CD4-positive, alpha-beta T cell treated with Interleukin-1 beta for 1 hour (primary cell): ENCODE data around the gene RNF168.
"Not testable (repeated sequence)": the region's sequence is repeated elsewhere in the genome, so short reads cannot be mapped to it uniquely, and the experiment has no call there.

Experiments used
- DNase-seq, 2 donors: peaks; one replicate each; pipeline ENCODE4 v3.0.0-alpha.2; 2020 to 2022

RNF168 gene, protein sequence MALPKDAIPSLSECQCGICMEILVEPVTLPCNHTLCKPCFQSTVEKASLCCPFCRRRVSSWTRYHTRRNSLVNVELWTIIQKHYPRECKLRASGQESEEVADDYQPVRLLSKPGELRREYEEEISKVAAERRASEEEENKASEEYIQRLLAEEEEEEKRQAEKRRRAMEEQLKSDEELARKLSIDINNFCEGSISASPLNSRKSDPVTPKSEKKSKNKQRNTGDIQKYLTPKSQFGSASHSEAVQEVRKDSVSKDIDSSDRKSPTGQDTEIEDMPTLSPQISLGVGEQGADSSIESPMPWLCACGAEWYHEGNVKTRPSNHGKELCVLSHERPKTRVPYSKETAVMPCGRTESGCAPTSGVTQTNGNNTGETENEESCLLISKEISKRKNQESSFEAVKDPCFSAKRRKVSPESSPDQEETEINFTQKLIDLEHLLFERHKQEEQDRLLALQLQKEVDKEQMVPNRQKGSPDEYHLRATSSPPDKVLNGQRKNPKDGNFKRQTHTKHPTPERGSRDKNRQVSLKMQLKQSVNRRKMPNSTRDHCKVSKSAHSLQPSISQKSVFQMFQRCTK

GRCh38 chr3:196503196-196504076 lies at the start of gene RNF168:
TSS of gene RNF168 (minus strand) at chr3:196503768. CDS start at chr3:196503173, 595 bp downstream.
- peak; percentile 90 to 91 for DNase-seq

DNA sequence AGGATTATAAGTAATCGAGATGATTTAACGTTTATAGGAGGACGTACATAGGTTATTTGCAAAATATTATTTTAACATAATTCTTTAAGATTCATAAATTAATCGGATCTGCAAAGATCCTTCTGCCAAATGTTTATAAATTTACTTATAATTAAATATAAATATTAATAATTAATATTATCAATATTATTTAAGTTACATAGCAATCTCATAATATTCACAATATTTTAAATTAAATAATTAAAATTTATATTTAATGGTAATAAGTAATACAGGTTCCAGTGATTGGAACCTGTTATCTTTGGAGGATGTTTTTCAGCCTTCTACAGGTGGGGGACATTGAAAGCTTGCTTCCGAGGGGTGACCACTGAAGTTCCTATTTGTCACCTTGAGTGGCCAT lies 48.7 kb upstream of the RNF168 start:
- DNase-seq = no peak

- DNase-seq = not testable (repeated sequence)
Measured at GRCh38 chr3:196550172-196550571, 46.6 kb upstream of the RNF168 start.

GRCh38 chr3:196549312-196549711 lies 45.7 kb upstream of the RNF168 start:
- not testable (repeated sequence) for DNase-seq

DNA sequence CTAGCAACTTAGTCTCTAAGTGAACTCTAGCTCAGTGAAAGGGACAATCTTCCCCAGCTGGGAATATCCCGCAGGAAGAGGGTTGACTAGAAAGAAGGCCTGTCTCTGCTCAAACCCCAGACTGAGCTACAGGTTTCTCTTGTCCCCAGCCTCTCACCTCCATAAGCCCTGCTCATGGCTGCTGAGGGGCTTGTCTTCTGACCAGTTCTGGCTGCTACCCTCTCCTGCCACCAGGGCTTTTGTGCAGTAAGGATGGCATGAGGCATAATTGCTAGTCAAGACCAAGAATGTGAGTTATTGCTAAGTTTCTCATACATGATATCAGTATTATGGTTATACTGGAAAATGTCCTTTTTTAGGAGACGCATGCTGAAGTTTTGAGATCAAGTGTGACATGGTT lies 43.5 kb upstream of the RNF168 start:
- no peak for DNase-seq

DNA sequence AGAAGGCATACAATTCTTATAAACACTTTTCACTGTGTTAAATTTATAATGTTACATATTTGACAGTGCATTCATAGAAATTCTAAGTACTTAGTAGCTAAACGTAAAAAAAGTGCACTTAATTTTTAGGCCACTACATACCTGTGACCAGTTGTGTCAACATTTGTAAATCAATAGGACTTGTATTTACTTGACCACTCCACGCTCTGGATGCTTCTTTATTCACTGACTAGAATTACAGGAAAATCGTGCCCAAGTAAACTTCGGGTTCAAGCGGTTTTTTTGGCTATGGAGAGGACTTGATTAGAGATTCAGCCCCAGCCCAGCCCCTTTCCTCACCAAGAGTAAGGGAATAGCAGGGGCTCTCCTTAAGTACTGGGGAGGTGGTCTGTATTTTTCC lies 43.0 kb upstream of the RNF168 start:
- DNase-seq = no peak

- no peak for DNase-seq
Measured at GRCh38 chr3:196544491-196544992, 41.0 kb upstream of the RNF168 start.

DNA sequence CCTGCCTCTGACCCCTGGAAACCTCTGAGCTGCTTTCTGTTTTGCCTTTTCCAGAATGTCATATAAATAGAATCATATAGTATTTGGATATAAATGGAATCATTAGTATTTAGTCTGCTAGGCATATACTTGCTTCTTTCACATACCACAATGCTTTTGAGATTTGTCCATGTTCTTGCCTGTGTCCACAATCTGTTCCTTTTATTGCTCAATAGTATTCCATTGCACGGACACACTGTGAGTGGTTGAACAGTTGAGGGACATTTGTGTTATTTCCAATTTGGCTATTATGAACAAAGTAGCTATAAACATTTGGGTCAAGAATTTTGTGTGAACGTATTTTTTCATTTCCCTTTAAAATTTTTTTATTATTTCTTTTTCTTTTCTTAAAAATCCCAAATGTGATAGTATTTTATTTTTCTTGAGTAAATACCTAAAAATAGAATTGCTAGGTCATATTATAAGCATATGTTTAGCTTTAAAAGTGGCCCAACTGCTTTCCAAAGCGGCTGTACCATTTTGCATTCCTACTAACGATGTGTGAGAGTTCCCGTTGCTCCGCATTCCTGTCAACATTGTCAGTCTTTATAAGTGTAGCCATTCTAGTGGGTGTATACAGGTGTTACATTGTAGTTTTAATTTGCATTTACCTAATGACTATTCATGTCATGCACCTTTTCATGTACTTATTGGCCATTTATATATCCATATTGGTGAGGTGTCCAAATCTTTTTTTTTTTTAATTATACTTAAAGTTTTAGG lies 38.3 kb upstream of the RNF168 start:
- no peak for DNase-seq

GRCh38 chr3:196537319-196537984 lies 33.9 kb upstream of the RNF168 start:
- DNase-seq = peak; percentile 32 to 66

DNA sequence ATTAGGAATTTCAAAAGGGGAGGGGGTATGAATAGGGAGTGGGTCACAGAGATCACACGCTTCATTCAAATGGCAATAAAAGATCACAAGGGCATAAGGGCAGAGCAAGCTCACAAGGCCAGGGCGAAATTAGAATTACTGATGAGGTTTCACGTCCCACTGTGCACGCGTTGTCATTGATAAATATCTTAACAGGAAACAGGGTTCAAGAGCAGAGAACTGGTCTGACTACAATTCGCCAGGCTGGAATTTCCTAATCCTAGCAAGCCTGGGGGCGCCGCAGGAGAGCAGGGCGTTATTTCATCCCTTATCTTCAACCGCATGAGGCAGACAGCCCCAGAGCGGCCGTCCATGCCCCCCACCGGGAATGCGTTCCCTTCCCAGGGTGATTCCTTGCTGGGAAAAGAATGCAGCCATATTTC lies 29.7 kb upstream of the RNF168 start:
- no peak for DNase-seq

- DNase-seq = no peak
Measured at GRCh38 chr3:196531418-196531817, 27.9 kb upstream of the RNF168 start.

GRCh38 chr3:196528639-196529233 lies 25.2 kb upstream of the RNF168 start:
- peak; percentile 65 to 75 for DNase-seq

GRCh38 chr3:196525141-196525540 lies 21.6 kb upstream of the RNF168 start:
- no peak for DNase-seq

GRCh38 chr3:196524527-196524926 lies 21.0 kb upstream of the RNF168 start:
- DNase-seq = no peak

- DNase-seq = no peak
Measured at GRCh38 chr3:196523841-196524240, 20.3 kb upstream of the RNF168 start.

- not testable (repeated sequence) for DNase-seq
Measured at GRCh38 chr3:196521291-196521690, 17.7 kb upstream of the RNF168 start.

DNA sequence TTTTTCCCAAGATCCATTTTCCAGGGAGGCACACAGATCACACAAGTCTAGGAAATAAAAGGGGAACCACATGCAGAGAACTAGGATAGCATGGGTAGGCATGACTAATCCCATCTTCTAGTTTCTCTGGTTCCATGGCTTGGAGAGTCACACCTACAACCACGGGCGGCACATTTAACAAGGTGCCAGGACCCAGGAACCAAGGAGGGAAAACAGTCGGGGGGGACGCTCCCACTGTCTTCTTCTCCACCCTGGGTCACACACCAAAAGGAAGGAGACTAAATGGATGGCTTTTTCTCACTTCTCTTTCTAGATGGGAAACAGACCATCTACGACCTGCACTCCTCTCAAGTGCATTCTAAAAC lies 16.1 kb upstream of the RNF168 start:
- no peak for DNase-seq

GRCh38 chr3:196518966-196519717 lies 15.6 kb upstream of the RNF168 start:
- DNase-seq = peak; percentile 36 to 66

DNA sequence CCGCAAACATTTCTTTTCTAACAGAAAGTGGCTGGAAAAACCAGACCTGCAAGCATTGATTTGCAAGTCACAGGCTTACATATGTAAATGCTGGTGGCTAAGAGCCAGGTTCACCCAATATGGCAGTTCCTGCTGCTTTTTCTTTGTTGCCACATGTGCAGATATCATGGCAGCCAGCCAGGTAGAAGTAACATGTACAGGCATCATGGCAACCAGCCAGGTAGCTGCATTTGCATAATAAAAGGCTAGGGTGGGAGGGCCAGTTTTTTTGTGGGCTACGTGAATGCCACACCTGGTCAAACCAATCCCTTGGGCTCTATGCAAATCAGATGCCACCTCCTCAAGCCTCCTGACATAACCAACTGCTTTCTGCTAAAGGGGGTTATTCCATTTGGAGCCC lies 14.4 kb upstream of the RNF168 start:
- DNase-seq = no peak

GRCh38 chr3:196517162-196517800 lies 13.7 kb upstream of the RNF168 start:
- DNase-seq = no peak
